GM18868 (cell line): ENCODE results near the gene TRPM3.

ENCODE experiments used
- ATAC-seq: cut with Tn5 transposase; IDR thresholded peaks from one replicate; pipeline ENCODE4 v1.9.1; 2021; ENCODE audit warnings: mild to moderate bottlenecking, moderate library complexity; ENCODE audit not compliant: unreplicated experiment

Gene TRPM3

DNA sequence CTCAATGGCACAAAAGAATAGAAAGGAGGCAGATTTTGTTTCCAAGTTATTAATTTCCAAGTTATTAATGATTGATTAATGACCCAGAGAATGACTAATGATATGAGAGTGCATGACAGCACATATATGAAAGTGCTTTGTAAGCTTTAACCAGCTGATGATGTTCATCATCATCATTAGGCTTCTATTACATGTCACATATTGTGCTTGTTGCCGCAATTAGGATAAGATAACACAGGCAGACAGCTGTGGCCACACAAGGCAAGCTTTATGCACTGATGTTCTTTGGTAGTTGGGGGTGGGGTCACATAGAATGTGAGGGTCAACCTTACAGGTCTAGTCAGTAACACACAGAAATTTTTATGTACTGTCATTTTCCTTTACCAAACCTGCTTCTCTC is 219.7 kb downstream of the TRPM3 start:
- no peak for ATAC-seq

DNA sequence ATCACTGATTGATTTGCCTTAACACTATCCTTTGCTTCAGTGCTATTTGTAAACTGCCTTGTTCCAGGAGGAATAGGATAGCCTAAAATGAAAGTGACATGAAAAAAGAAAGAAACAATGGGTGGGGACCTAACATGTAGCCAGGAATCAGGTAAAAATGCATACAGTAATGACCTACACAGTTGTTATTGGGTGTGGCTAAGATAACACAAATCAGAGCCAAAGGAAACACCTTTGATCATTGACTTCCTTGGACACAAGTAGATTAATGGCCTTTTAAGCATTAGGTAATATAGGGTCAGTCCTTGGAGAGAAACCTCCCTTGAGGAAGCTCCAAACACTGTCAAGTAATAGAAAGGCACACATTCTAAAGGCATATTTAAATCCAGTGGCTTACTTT is 220.4 kb downstream of the TRPM3 start:
- ATAC-seq: no peak

DNA sequence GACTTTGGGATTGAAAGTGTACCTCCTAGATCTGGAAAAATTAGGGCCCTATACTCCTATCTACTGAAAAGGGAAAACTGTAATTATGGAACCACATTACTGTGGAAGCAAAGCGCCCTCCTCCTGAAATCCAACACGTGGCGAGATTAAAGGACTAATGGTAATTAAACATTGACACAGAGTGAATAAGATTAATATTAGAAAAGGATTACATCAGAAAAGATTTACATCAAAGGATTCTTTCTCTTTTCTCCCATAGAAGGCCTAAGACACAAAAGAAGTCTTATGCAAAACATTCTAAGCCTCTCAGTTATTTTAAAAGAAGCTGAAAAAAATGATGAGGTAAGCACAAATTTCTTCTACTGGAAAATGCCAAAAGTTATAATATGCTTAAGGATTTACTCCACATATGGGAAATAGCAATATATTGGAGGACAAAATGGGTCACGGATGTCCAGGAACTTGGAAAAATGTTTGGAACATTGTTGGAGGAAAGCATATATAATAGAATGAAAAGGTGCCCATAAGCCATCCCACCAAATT is 227.8 kb downstream of the TRPM3 start:
- ATAC-seq: no peak

DNA sequence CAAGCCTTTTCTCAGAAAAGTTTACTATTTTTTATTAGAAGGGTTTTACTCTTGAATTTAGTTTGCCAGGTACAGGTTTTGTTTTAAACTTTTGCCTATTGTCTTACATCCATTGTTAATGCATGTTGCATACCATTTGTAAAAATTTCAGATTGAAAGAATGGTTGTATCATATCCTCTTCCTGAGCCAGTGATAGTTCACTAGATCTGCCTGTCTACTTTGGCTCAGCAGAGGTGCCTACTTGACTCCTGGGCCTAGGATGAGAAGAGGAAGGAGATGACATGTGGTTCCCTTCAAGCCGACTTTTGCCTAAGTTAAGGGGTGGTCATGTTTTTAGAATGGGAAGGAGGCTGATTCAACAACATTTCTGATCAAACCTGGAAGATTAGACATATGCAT is 232.9 kb downstream of the TRPM3 start:
- ATAC-seq: no peak

DNA sequence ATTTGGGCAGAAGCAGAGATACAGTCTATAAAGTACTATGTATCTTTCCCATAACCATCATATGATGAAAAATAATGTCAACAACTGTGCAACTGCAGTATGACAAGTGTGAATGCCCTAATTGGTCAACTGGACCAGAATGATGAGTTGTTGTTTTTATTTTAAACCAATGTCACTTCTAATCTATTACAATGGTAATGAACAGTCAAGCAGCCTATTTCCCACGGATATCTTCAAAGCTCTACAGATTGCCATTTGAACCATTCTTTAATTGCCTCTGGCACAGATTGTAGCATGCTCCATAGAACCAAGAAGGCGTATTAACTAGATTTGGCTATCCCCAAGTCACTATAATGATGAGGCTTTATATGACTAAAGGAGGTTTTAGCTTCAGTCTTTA is 233.6 kb downstream of the TRPM3 start:
- ATAC-seq: no peak

DNA sequence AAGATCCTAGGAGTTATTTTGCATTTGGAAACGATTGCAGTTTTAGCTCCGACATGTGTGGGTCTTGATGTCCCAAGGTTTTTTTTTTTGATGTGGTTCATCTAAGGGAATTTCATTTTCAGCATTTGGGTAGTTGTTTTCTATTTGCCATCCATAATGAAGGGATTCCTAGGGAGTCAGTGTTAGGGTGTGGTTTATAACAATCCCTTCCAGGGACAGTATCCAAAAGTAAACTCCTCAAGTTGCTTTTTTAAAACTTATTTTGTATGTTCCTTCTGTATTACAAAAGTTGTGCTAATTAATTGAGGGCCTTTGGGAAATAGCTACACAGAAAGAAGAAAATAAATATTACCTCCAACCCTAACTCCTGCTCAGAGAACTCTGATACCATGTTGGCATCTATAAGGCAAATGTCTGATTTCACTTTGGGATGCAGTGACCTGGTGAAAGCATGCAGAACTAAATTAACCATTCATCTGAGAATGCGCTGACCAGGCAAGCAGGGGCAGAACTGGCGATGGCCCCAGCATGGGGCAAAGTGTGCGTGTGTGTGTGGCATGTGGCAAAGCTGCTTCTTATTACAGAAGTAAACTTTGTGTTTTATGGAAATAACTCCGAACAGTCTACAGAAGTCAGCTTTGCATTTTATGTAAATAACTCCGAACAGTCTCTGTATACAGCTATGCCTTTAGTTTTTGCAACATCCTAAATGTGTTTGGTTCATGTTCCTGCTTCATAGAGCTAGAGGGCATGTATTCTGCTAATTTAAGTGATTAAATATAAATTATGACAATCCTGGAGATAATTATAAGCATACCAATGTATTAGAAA is 237.2 kb downstream of the TRPM3 start:
- no peak for ATAC-seq

DNA sequence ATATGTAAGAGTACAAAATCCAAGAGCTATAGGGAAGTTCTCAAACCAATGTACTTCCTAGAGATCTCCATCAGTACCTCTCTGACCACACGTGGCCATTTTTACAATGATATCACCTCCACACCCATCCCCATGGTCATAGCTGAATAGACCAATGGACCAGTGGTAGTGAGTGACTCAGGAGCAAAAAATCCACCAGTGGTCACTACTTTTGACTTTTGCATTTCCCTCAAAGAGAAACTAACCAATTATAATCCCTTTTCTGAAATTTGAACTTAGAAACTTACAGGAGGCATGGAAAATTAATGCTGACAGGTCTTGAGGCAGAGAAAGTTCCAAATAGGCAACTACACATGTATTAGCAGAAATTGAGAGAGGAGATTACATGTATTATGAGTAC is 238.4 kb downstream of the TRPM3 start:
- no peak for ATAC-seq

DNA sequence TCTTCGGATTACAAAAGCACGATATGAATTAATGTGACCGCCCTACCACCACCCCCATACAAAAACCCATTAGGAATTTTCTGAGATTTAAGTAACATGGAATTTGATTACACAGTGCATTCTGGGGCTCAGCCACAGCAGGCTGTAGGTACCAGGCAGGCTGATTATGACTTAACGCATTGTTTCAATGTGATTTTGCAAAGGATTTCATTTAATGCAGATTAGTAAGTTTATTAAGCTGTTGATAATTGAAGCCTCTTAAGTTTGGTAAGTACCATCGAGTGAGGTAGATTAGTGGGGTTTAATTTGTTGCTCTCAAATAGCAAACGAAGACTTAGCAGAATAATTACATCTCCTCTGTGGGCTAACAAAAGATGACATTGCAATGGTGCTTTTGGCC is 240.1 kb downstream of the TRPM3 start:
- no peak for ATAC-seq

DNA sequence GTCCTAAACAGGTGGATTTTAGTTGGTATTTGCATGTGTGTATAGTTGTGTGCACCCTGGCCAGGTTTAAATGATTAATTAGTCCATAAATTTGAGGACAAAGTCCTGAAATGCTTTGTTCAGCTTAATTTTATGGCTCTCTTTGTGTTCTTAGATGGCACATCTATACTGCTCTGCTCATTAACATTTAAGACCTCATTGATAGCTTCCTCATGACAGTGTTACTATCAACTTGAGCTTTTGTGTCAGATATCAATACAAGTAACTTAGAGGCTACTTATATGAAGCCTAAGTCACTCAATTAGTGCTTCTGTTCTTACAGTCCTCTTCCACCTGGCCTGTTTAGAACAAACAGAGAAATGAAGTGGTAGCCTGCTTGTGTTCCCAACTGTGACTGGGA is 240.9 kb downstream of the TRPM3 start:
- ATAC-seq: no peak

DNA sequence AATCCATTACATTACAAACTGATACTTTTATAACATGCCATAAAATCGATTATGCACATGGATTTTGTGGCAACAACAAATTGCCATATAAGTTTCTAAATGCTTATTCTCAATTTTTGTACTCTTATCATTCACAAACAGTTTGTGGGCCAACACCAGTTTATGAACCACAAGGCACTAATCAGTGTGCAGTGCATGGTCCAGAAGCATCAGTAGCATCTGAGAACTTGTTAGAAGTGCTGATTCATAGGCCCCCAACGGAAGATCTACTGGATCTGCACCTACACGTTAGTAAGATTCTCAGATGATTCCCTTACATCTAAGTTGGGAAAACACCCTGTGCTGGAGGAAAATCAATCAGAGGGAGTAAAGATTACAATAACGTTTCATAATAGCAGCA is 242.8 kb downstream of the TRPM3 start:
- no peak for ATAC-seq

DNA sequence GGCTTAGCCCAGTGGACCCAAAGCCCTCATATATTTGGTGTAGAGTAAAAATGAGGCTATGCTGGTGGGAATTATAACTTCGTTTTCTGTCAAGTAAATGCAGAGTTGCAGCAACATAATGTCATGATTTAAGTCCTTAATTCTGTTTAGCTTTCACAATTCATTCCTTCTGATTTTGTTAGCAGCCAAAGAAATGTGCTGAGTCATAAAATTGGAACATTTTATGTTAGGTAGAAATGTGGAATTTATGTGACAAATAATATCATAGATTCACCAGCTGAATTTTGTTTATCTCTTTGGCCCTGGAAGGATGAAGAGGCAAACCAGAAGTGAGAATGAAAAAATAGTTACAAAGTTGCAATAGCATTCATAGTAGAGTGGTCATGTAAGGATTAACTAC is 247.0 kb downstream of the TRPM3 start:
- no peak for ATAC-seq

DNA sequence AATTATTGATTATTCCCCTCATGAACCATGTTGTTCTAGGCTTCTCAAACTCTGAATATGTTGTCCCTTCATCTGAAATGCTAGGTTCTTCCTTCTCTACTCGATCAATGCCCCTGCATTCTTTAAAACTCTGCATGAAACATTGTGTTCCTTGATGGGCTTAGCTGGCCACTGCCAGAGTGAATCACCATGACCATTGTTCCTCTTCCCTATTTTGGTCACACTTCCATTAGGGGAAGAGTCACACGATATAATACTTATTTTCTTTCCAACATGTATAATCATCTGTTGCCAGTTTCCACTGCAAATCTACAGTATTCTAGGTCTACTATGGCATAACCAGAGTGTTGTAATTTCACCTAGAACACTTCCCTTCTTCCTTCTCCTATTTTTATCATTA is 247.9 kb downstream of the TRPM3 start:
- no peak for ATAC-seq

DNA sequence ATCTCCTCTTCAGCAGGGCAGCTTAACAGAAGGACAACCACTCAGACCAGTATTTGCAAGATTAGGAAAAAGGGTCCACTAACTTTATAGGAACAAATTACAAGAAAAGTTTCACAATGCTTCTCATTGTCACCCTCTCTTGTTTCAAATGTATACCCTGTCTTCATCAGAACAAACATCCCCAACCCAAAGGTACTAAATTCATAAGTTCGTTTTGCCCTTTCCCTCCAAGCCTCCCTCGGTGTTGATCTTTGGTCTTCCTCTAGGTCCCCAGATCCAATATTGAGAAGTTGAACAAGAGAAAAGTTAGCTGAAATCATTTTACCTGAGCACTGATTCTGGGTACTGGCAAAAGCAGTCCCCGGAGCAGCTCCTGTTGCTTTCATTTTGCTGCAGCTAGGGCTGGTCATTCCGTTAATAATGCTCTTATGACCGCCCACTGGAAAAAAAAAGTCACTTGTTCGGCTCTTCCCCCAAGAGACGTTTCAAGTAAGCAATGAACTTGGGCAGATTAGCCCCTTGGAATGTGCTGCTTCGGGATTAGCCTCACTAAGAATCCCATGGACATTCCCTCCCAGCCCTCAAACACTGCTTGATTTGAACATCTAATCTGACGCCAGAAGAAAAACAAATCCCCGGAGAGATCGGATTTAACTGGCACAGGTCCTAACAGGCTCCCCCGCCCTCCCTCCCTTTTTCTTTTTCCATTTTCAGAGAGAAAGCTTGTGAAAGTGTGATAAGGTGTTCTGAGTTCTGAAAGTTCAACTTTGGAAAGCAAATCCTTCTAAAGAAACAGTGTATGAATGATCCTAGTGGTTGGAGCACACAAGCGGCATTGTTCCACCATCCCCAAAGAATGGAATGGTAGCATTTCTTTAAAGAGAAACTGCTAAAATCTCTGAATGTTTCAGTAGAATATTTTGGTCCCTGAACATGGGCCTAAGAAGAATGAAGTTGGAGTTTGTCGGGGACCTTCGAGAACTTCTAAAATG is 252.5 kb downstream of the TRPM3 start:
- no peak for ATAC-seq

DNA sequence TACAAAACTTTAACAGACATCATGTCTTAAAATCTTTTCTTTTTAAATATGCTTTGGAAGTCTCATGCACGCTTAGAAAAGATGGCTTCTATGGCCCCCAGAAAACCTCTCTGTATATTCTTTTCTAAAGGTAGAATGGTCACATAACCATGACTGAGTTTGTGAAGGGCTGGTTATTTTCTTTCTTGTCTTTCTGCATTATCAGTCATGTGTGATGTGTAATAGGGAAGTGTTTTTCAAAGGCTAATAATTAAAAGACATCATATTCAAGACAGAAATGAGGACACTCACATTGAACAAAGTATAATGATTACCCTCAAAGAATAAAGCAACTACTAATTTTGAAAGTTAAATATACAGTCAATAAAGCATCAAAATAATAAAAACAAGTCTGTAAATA is 253.4 kb downstream of the TRPM3 start:
- ATAC-seq: no peak

DNA sequence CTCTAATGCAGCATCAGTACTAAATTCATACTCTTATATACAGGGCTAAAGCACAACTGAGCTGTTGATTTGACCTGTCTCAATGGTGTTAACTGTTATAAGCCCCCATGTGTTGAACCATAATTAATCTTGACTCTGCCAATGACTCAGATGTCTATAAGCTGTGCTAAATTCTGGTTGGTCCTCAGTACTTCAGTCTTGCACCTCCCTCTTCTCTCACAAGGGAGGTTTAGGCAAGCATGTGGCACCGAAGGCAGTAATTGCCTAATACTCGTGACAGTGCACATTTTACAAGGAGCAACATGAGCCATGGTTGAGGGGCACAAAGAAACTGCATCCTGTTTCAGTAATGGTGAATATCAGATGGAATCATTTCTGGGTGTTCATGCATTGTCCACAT is 255.9 kb downstream of the TRPM3 start:
- ATAC-seq: no peak

DNA sequence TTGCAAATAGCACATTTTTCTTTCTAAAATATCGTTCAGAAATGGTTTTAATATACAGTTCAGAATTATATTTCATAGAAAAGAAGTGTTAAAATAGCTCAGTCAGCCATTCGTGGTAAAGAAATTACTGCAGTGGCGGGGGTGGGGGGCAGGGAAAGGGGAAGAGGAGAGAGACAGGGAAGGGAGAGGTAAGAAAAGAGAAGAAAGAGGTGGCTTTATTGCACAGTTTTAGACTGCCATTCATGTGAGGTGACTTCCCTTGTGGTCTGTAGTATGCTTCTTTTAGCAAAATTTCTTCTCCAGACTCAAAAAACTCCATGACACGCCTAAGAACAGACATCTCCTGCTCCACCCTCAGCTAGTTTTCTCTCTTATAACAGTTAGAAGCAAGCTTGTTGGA is 259.6 kb downstream of the TRPM3 start:
- ATAC-seq: no peak

DNA sequence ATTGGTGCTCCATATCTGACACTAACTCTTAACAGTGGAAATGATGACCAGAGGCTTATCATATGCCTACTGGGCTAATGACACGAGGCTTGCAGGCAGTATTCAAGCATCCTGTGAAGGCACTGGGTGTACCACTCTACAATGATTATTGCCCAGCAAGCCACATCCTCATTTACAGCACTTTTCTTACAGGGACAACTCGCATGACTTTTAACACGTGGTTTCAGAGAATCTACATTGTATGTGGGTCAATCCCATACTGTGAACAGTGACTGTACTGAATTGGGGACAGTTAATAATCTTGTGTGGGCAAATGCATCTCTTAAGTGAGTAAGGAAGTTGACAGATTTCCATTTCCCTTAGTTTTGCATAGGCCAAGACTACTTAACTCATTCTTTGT is 260.0 kb downstream of the TRPM3 start:
- ATAC-seq: no peak

DNA sequence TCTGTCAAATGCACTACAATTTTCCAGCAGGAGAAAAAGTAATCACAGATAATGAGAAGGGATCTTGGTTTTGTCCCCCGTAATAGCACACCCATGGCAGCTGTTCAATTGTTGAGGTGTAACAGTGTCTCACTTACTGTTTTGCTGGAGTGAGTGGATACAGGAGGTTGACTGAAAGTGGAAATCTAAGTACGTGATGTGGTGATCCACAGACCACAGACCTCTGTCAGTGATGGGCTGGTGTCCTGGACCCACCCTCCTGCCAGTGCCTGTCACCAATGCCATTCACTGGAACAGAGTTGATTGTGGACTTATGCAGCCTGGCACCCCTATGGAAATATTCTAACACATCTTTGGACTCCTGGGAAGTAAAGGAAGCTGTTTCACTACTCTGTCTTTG is 261.7 kb downstream of the TRPM3 start:
- no peak for ATAC-seq

DNA sequence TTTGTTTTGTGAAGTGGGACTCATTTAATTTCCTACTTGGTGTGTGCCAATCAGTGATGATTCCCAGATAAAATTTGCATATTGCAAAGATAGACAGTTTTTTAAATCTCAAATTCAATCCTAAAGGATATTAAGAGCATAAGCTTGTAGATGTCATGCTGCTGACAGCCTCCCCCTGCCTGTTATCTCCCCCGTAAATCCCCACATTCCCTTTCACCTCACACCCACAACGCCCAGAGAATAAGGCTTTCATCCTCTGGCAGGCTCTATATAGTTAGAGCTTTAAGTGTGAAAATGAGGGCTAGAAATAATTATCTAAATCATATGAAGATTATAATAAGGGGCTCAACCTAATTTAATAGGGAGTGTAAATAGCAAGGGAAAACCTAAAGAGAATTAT is 265.0 kb downstream of the TRPM3 start:
- ATAC-seq: no peak

DNA sequence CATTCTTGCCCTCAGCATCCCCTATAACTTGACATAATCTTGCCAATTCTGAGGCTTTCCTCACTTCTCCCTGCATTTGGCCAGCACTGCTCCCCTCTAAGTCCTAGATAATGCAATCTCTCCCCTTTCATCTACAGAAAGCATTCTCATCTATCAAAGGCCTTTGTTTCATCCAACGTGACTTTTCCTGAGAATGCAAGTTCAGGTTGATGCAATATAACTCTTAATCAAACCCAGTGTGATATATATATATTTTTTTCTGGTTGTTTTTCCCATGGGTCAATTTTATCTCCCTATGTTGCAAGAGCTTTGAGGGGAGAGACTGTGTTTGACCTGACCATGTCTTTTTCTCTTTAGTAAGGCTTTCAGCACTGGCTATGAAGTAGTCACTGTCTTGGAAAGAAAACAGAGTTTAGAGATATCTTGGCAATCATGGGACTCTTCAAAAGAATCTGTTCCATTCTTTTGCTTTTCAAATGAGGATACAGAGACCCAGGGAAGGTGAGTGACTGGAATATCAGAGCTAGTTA is 268.6 kb downstream of the TRPM3 start:
- ATAC-seq: no peak

DNA sequence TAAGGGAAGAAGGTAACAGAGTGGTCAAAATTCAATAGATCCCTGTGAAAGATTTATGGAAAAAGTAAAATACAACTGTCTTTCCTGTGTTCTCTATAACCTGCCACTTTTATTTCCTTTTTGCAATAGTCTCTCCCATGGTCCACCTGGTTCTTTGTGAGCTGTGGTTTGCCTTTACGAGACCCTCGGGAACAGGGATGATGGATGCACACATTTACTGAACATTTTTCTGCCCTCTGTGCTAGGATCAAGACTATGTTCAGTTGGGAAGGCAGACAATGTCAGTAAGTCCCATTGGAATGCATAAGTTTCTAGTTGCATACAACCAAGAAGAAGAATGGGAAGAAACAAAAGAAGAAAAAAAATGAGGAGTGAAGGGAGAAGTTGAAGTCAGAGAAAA is 281.2 kb downstream of the TRPM3 start:
- no peak for ATAC-seq

DNA sequence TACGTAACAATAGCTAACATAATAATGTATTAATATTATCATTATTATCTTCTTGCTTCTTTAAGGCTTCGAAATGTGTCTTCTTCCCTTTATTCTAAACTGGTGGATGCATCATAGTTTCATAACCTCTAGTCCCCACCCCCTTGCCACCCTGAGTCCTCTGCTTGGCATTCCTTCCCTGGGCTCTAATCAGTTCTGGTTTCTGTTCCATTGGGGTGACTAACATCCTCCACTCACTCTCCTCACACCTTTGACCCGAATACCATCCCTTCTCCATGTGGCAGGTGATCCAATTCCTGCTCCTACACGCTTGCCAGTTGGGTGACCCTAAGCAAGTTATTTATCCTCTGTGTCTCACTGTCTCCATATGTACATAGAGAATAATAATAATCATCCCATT is 286.1 kb downstream of the TRPM3 start:
- ATAC-seq: no peak
